DND-41 (cell line): Measurements from ENCODE around the gene AGXT.

Experiments used
- EZH2 ChIP-seq: IDR thresholded peaks from 3 replicates; pipeline ENCODE4 v1.6.1; 2012; ENCODE audit warnings: borderline replicate concordance, low read depth, mild to moderate bottlenecking, moderate library complexity, low read length, inconsistent platforms; ENCODE audit not compliant: severe bottlenecking
- TF ChIP-seq, protein P1 (sequence below): IDR thresholded peaks from 2 replicates; pipeline ENCODE4 v1.5.1; 2012; ENCODE audit warnings: borderline replicate concordance, low read length, moderate library complexity, mild to moderate bottlenecking; ENCODE audit not compliant: poor library complexity, severe bottlenecking; ENCODE audit errors: extremely low read depth

DNA sequence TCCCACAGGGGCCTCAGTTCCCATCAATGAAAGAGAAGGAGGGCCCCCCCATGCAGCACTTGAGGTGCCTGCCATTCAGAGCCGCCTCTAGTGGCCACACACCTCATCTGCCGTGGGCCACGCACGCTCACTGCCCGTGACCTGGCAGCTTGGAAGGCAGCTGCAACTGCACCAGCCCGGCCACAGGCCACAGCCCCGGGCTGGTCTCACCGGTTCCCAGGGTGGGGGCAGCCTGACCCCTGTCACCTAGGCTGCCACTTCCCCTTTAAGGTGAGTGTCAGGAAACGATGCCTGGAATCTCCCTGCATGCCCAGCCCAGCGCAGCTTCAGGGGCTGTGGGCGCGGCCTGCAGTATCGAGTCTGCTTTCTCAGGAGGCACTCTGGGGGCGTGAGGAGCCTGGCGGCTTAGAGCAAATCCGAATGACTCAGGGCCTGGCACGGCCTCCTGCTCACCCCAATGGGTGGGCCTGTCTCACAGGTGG, 24.8 kb downstream of the AGXT start:
- TF ChIP-seq EZH2 = no peak
- TF ChIP-seq, protein P1, sequence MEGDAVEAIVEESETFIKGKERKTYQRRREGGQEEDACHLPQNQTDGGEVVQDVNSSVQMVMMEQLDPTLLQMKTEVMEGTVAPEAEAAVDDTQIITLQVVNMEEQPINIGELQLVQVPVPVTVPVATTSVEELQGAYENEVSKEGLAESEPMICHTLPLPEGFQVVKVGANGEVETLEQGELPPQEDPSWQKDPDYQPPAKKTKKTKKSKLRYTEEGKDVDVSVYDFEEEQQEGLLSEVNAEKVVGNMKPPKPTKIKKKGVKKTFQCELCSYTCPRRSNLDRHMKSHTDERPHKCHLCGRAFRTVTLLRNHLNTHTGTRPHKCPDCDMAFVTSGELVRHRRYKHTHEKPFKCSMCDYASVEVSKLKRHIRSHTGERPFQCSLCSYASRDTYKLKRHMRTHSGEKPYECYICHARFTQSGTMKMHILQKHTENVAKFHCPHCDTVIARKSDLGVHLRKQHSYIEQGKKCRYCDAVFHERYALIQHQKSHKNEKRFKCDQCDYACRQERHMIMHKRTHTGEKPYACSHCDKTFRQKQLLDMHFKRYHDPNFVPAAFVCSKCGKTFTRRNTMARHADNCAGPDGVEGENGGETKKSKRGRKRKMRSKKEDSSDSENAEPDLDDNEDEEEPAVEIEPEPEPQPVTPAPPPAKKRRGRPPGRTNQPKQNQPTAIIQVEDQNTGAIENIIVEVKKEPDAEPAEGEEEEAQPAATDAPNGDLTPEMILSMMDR = no peak
